Gastrocnemius medialis (tissue), 4 donors: ENCODE measurements around the gene CNIH3. TPM values are rescaled to one million over a fixed set of nuclear protein-coding genes. Genes with fewer than 3 reads are reported as not detected.
A peak's percentile ranks its signal among the peaks of the same experiment; 100 is the strongest.

ENCODE experiments used
- ATAC-seq, 2 donors: fragments of 150-250 bp; one replicate each; pipeline ENCODE4 v1.9.1; 2016
- DNase-seq, 2 donors: peaks; one replicate each; pipeline ENCODE4 v3.0.0-alpha.2; 2019
- H3K27ac ChIP-seq, 4 donors: fragments of 200-600 bp; sonication (generic); 1 replicate in 1 of 4; 2 replicates in 3 of 4; pipeline ENCODE4 v1.5.1; 2016 to 2018; ENCODE audit warnings: mild to moderate bottlenecking in 2 of 4, moderate library complexity in 1 of 4
- H3K27me3 ChIP-seq, 3 donors: fragments of 200-600 bp; sonication (generic) in 2 of 3; 1 replicate in 1 of 3; 2 replicates in 2 of 3; pipeline versions ENCODE4 v1.5.1 to v1.6.0; 2016 to 2019; ENCODE audit warnings: mild to moderate bottlenecking in 1 of 3, moderate library complexity in 1 of 3
- H3K36me3 ChIP-seq, 2 donors: fragments of 200-600 bp; sonication (generic) in 1 of 2; one replicate each; pipeline ENCODE4 v1.5.1; 2017 to 2018
- H3K4me1 ChIP-seq, 2 donors: fragments of 200-600 bp; sonication (generic) in 1 of 2; one replicate each; pipeline ENCODE4 v1.5.1; 2016 to 2017; ENCODE audit warnings: mild to moderate bottlenecking in 2 of 2
- H3K4me3 ChIP-seq, 4 donors: fragments of 200-600 bp; sonication (generic) in 3 of 4; 1 replicate in 1 of 4; 2 replicates in 3 of 4; pipeline ENCODE4 v1.5.1; 2016 to 2019; ENCODE audit warnings: mild to moderate bottlenecking in 2 of 4
- H3K9me3 ChIP-seq, 3 donors: fragments of 200-600 bp; sonication (generic) in 2 of 3; 1 replicate in 1 of 3; 2 replicates in 2 of 3; pipeline ENCODE4 v1.5.1; 2016 to 2019
- CTCF ChIP-seq, 5 experiments: fragments of 450-650 bp in 3 of 5; fragments of 200-600 bp in 2 of 5; sonication (generic) in 2 of 5; IDR thresholded peaks in 4 of 5; conservative IDR thresholded peaks in 1 of 5; 1 replicate in 4 of 5; 2 replicates in 1 of 5; pipeline ENCODE4 v1.5.1; 2016 to 2019; ENCODE audit warnings: antibody characterized with exemption in 5 of 5, mild to moderate bottlenecking in 3 of 5, moderate library complexity in 3 of 5
- POLR2A ChIP-seq, 2 donors: fragments of 450-650 bp; IDR thresholded peaks; one replicate each; pipeline ENCODE4 v1.6.1; 2017; ENCODE audit warnings: antibody characterized with exemption in 2 of 2, mild to moderate bottlenecking in 2 of 2, moderate library complexity in 2 of 2
- in situ Hi-C, 4 donors: fragments of 200-750 bp; cut with MboI; loops; one replicate each; pipeline versions ENCODE4 v1.15.0 to v1.8.0; 2017; ENCODE audit warnings: low sequenced_read_pairs in 4 of 4
- intact Hi-C: fragments of 100-400 bp; cut with DNase I; formaldehyde crosslinking; loops from one replicate; pipeline ENCODE4 v1.15.1; 2023; ENCODE audit warnings: low total_unique reads
- total RNA-seq, 4 donors: library from RNA; depleted of rRNA; stranded (reverse); fragments of >200 nt; gene quantifications; one replicate each; pipeline versions ENCODE4 v1.1.0 to v1.2.3, GENCODE V29; 2016

CNIH3 gene
- total RNA-seq, 4 donors from 2014 or later, result 0.95 to 1.6 (median 1.5) TPM; not detected in 1

- no peaks in the 10 kb centered on the region for H3K36me3 ChIP-seq
- peaks cover 0 to 3% of the 10 kb centered on the region in 2 donors for H3K4me1 ChIP-seq
- H3K9me3 ChIP-seq, result no peaks in the 10 kb centered on the region
- intact Hi-C loops (loop anchor here (5.0 kb wide), 1 partner anchor 212 kb away; no protein-coding TSS in a partner anchor), in situ Hi-C loops (loop anchor here in 1 of 4 donors (10.0 kb wide), 1 partner anchor 214 kb away; no protein-coding TSS in a partner anchor)
- ATAC-seq, result no peak
- TF ChIP-seq POLR2A (IDR thresholded peaks at IDR 0.05), result no peak
- no peak for TF ChIP-seq CTCF (IDR thresholded peaks at IDR 0.05 in 4 of 5, conservative IDR thresholded peaks at IDR 0.05 in 1 of 5)
- no peaks in the 10 kb centered on the region for H3K27me3 ChIP-seq
- no peak for DNase-seq
- H3K4me3 ChIP-seq, result no peak overlapping the region
- H3K27ac ChIP-seq, result no peak overlapping the region
These were observed 24.5 kb downstream of the CNIH3 start for GRCh38 chr1:224640587-224640986.

GRCh38 chr1:224641030-224641429, 24.9 kb downstream of the CNIH3 start:
- ATAC-seq (no peak), DNase-seq (no peak)
- no peaks in the 10 kb centered on the region for H3K27me3 ChIP-seq
- TF ChIP-seq POLR2A (IDR thresholded peaks at IDR 0.05) (no peak), CTCF (IDR thresholded peaks at IDR 0.05 in 4 of 5, conservative IDR thresholded peaks at IDR 0.05 in 1 of 5) (peak in 1 of 5 experiments; percentile 15)
- intact Hi-C loops, result loop anchor here (1.0 to 5.0 kb wide), 2 partner anchors 128 to 211 kb away; no protein-coding TSS in a partner anchor
- in situ Hi-C loops, result loop anchor here in 1 of 4 donors (10.0 kb wide), 1 partner anchor 214 kb away; no protein-coding TSS in a partner anchor
- no peaks in the 10 kb centered on the region for H3K36me3 ChIP-seq
- no peak overlapping the region for H3K27ac ChIP-seq
- H3K4me3 ChIP-seq, result no peak overlapping the region
- H3K9me3 ChIP-seq, result no peaks in the 10 kb centered on the region
- H3K4me1 ChIP-seq, result peaks cover 0 to 3% of the 10 kb centered on the region in 2 donors

- Histone ChIP-seq H3K27ac (no peak overlapping the region), H3K9me3 (no peaks in the 10 kb centered on the region), H3K36me3 (no peaks in the 10 kb centered on the region), H3K4me3 (no peak overlapping the region), H3K27me3 (no peaks in the 10 kb centered on the region), H3K4me1 (no peaks in the 10 kb centered on the region)
- in situ Hi-C loops (loop anchor here in 1 of 4 donors (10.0 kb wide), 1 partner anchor 211 kb away; no protein-coding TSS in a partner anchor), intact Hi-C loops (loop anchor here (5.0 kb wide), 1 partner anchor 209 kb away; no protein-coding TSS in a partner anchor)
- no peak for TF ChIP-seq CTCF (IDR thresholded peaks at IDR 0.05 in 4 of 5, conservative IDR thresholded peaks at IDR 0.05 in 1 of 5)
- TF ChIP-seq POLR2A (IDR thresholded peaks at IDR 0.05), result no peak
- ATAC-seq, result no peak
- DNase-seq, result no peak
These were observed 27.5 kb downstream of the CNIH3 start for GRCh38 chr1:224643653-224644052.

GRCh38 chr1:224644553-224645154, 28.5 kb downstream of the CNIH3 start:
- peak; percentile 70 to 81 (median 80) for TF ChIP-seq CTCF (IDR thresholded peaks at IDR 0.05 in 4 of 5, conservative IDR thresholded peaks at IDR 0.05 in 1 of 5)
- TF ChIP-seq POLR2A (IDR thresholded peaks at IDR 0.05), result no peak
- Histone ChIP-seq H3K36me3 (no peaks in the 10 kb centered on the region), H3K27me3 (no peaks in the 10 kb centered on the region), H3K27ac (no peak overlapping the region), H3K4me1 (no peaks in the 10 kb centered on the region), H3K9me3 (no peaks in the 10 kb centered on the region), H3K4me3 (no peak overlapping the region)
- in situ Hi-C loops, result loop anchor here in 1 of 4 donors (10.0 kb wide), 1 partner anchor 210 kb away; no protein-coding TSS in a partner anchor
- intact Hi-C loops, result loop anchor here (5.0 kb wide), 1 partner anchor 208 kb away; no protein-coding TSS in a partner anchor
- ATAC-seq (peak; percentile 64 to 69), DNase-seq (no peak)
